ENCODE results near the gene REN.

The REN gene

DNA sequence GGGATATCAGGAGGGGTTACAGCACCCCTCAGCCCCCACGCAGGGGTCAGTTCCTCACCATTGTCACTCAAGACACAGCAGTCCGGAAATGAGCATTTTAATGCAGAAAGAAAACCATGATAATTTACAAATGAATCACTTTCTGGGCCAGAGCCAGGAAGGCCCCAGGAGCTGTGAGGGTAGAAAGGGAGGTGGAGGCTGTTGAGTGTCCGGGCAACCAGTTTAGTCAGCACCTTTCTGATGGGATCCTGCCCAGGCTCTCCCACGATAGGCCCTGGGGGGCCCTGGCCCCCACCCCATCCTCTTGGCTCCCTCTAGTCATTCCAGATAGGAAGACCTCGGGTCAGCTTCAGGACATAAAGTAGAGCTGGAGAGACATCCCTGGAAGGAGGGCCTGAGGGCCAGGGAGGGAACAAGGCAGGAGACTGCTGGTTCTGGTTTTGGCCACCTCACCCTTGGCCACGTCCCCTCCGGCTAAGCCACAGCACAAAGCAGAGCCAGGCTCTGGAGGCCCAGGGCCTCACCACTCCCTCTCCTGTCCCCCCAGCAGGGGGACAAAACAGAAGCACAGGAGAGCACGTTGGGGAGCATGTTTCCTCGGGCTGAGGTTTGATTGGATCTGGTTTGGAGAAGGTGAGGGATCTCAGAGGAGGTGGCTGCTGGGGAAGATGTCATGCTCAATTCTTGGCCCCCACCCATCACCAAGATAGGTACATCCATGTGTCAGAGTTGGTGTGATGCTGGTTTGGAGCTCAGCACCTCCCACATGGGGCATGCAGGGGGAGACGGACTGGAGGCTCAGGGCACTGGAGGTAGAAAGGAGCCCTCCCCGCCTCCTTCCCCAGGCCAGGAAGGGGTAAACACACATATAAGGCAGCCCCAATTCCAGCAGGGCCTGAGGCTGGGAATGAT lies 34.9 kb downstream of the REN start:
- no peak for DNase-seq

DNA sequence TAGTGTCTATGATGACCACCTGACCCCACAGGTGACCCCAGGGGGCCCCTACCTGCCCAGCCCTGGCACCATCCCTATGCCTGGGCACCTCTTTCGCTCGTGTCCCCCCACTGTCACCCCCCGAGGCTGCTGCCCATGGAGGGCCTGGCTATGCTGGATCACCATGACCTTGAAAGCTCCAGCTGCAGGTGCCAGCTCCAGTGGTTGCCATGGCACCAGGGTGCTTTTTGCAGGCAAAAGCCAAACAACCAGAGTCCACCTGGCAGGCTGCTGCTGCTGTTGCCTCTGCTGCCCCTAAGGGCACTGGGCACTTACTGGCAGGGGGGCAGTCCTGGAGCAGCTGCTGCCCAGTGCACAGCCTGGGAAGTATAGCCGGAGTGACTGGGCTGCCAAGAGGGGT lies 36.0 kb downstream of the REN start:
- DNase-seq = no peak

- DNase-seq = peak; percentile 38 to 43
Observed at GRCh38 chr1:204128964-204129896, 36.9 kb downstream of the REN start.

GRCh38 chr1:204128464-204128963 lies 37.6 kb downstream of the REN start:
- no peak for DNase-seq

- peak in 1 of 2 donors; percentile 26 for DNase-seq
Observed at GRCh38 chr1:204127597-204128242, 38.4 kb downstream of the REN start.

- no peak for DNase-seq
Observed at GRCh38 chr1:204126956-204127355, 39.2 kb downstream of the REN start.

DNA sequence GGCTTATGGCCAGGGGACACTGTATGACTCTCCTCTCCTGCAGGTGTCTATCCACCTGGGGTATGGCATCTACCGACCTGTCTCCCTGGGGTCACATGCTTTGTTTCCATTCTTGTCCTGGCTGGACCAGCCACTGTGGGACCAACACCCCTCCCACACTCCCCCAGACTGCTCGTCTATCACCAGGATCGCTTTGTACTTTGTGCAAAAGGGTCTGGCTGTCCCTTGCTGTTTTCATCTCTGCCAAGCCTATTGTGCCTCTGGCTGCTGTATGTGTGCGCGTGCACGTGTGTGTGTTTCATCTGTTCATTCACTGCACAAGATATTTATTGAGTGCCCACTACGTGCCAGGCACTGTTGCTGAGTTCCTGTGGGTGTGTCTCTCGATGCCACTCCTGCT lies 39.8 kb downstream of the REN start:
- DNase-seq = no peak

DNA sequence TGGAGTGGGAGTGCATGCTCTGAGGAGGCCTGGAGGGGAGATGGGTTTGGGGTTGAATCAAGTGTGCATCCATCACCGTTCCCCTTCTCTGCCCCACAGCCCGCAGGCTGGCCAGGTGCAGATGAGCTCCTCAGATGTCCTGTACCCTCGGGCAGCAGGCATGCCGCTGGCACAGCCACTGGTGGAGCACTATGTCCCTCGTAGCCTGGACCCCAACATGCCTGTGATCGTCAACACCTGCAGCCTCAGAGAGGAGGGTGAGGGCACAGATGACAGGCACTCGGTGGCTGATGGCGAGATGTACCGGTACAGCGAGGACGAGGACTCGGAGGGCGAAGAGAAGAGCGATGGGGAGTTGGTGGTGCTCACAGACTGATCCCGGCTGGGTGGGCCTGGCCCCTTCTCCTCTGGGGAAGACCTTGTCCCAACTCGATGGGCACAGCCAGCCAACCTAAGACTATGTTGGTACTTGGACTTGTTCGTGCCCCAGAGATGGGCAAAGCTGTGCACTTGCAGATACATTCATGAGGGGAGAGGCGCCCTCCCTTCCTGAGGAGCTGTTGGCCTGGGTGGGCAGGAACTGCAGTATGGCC lies 40.3 kb downstream of the REN start:
- DNase-seq = no peak

DNA sequence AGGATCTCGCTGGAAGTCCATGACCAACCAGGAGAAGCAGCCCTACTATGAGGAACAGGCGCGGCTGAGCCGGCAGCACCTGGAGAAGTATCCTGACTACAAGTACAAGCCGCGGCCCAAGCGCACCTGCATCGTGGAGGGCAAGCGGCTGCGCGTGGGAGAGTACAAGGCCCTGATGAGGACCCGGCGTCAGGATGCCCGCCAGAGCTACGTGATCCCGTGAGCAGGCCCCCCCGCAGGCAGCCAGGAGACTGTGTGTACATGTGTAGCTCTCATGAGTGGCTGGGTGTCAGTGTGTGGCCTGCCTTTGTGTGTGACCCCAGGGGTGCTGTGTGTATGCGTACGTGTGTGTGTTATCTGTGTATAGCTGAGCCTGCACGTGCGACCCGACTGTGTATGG lies 41.5 kb downstream of the REN start:
- DNase-seq = no peak

GRCh38 chr1:204123376-204123775 lies 42.8 kb downstream of the REN start:
- DNase-seq = no peak

GRCh38 chr1:204121840-204122555 lies 44.1 kb downstream of the REN start:
- no peak for DNase-seq

DNA sequence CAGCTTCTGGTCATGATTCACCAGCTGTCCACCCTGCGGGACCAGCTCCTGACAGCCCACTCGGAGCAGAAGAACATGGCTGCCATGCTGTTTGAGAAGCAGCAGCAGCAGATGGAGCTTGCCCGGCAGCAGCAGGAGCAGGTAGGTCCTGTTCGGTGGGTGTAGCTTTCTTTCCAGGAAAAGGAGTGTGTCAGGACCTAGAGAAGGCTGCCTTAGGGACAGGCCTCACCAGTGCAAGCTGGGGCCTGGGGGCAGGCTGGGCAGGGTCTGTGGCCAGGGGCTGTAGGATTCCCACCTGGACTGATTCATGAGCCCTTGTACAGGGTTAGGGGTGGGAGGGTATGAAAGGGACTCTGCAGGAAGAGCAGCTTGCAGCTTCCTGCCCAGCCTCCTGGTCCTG lies 49.6 kb downstream of the REN start:
- no peak for DNase-seq

DNA sequence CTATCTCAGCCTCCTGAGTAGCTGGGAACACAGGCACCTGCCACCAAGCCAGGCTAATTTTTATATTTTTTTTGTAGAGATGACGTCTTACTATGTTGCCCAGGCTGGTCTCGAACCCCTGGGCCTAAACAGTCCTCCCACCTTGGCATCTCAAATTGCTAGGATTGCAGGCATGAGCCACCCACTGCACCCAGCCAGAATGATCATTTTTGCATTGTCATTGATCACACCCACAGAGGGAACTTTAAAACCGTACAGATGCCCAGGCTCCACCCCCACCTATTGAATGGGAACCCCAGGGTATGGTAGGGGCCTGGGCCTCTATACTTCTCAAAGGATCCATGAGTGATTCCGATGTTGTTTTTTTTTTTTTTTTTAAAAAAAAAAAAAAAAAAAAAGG lies 51.0 kb downstream of the REN start:
- no peak for DNase-seq

GRCh38 chr1:204114606-204115005 lies 51.5 kb downstream of the REN start:
- DNase-seq = no peak

GRCh38 chr1:204113896-204114295 lies 52.2 kb downstream of the REN start:
- DNase-seq = no peak

DNA sequence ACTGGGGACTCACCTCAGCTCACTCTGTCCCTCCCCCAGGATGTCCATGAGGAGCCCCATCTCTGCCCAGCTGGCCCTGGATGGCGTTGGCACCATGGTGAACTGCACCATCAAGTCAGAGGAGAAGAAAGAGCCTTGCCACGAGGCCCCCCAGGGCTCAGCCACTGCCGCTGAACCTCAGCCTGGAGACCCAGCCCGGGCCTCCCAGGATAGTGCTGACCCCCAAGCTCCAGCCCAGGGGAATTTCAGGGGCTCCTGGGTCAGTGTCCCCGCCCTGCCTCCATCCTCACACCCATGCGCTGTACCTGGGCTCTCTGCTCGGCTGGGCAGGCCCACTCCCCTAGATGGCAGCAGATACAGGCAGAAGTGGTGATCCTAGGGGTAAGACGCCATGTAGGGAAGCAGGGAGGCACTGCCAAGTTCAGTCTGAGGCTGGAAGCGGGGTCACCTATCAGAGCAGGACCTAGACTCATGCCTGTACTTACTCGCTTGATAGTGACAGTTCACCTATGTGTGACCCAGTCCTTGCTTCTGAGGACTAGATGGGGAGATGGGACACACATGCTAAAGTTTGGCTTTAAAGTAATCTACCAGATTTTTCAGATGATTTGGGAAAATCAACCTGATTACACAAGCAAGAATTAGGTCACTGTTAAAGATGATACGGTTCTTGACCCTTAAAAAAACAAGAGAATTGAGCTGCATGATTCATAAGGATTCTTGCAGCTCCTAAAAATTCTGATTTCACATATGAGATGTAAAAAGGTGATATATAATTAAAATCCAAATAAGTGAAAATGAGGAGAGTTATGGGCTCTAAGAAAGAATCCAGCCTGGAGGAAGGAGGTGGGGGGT lies 53.0 kb downstream of the REN start:
- DNase-seq = no peak

DNA sequence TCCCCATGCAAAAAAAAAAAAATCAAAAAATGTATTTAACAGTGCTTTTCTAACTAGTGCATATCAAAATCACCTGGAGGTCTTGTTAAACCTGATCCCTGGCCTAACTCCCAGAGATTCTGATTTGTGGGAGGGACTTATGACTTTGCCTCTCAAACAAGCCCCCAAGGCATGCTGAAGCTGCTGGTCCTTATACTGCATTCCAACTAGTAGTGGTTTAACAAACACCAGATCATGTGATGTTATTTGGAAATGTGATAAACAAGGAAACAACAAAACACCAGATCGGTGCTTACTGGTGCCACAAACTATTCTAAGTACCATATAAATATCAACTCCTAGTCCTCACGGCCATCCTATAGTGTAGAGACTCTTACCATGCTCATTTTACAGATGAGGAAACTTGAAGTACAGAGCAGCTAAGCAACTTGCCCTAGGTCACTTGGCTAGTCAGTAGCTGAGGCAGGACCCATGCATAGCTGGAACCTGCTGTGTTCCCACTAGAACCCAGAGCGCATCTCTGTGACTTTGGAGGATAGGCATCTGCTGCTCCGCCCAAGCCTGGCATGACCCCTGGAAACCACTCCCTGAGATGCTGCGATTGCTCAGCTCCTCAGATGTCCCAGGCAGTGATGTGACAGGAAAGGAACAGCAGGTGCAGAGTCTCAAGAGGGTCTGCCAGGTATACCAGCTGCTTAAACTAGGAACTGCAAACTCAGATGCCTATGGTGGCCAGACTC lies 55.1 kb downstream of the REN start:
- DNase-seq = no peak

GRCh38 chr1:204108312-204109141 lies 57.6 kb downstream of the REN start:
- no peak for DNase-seq

DNA sequence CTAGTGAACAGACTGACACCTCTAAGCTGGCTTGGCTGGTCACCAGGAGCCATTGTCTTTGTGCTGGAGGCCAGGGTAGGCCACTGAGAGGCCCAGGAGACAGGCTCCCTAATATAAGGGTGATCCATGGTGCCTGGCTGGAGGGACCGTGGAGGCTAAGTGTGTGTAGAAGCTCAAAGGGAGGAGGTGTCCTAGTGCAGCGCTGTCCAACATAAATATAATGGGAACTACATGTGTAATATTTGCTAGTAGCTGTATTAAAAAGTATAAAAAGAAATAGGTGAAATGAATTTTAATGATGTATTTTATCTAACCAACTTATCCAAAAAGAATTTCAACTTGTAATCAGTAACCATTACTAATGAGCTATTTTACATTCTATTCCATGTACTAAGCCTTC lies 58.2 kb downstream of the REN start:
- DNase-seq = no peak

Data from bone marrow (tissue), 2 donors.